GM21737 (cell line): ENCODE measurements around the gene UST.
"Not testable (repeated sequence)": the region's sequence is repeated elsewhere in the genome, so short reads cannot be mapped to it uniquely, and the experiment has no call there.

Experiments used
- ATAC-seq: cut with Tn5 transposase; IDR thresholded peaks from one replicate; pipeline ENCODE4 v1.9.1; 2021; ENCODE audit warnings: mild to moderate bottlenecking, moderate library complexity; ENCODE audit not compliant: unreplicated experiment

UST gene

DNA sequence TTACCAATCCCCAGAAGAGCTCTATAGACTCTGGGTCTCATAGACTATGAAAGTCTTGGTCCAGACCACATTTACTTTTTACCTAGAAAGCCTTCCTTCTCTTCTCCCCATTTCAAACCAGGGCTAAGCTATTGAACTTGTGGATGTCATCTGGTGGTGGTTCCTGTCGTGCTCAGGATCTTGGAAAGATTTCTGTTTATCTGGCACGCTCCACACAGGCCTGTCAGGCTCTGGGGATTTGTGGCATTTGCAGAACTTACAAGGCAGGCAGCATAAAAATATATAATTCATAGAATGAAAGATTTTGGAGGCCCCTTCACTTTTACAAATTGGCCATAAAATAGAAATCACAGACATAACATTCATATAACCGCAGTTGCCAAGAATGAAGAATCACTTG, 188.1 kb downstream of the UST start:
- no peak for ATAC-seq

DNA sequence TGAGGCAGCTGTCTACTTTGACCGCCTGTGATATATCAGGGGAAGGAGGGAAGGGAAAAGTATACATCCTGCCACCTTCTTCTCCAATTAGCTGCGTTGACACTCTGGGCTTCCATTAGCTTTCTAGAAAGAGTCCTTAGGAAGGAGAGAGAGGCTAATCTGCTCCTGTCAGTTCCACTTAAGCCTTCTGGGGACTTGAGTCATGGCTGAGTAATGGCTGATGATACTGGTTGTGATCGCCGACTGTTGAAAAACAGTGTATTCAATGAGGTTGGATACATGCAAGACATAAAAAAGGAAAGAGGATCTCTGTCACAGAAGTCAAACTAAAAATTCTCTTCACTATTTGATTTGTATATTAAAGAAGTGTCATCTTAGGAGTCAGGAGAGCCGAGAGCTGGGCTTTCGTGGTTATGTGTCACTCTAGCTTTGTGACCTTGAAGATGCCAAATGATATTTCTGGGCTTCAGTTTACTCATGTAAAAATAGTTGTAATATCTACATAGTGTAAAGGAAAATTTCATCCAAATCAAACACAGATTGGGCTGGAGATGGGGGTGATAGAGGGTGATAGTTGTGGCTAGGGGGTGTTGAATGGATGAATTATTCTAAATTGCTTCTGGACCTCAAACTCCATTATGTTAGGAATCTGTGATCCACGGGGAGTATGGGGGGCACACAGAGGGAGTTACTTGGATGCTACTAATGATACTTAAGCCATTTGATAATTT, 189.0 kb downstream of the UST start:
- ATAC-seq: no peak

DNA sequence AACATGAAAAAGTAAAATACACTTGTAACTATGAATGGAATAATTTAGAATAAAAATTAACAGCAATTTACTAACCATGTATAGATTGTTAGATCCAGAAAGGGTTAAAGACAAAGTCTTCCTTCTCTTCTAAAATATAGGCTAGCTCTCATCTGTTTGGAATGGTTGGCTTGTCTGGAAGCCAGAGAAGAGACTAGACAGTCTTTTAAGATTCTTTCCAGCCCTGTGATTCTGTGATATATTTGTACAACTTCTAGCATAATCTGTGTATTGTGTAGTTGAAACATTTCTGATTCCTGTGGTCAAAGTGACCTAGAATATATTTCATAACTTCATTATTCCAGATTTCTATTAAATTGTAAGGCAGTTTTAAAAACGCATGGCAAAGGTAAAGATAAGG, 196.6 kb downstream of the UST start:
- no peak for ATAC-seq

GRCh38 chr6:148944608-148945007, 197.8 kb downstream of the UST start:
- no peak for ATAC-seq

GRCh38 chr6:148945301-148946021, 198.6 kb downstream of the UST start:
- ATAC-seq: no peak

DNA sequence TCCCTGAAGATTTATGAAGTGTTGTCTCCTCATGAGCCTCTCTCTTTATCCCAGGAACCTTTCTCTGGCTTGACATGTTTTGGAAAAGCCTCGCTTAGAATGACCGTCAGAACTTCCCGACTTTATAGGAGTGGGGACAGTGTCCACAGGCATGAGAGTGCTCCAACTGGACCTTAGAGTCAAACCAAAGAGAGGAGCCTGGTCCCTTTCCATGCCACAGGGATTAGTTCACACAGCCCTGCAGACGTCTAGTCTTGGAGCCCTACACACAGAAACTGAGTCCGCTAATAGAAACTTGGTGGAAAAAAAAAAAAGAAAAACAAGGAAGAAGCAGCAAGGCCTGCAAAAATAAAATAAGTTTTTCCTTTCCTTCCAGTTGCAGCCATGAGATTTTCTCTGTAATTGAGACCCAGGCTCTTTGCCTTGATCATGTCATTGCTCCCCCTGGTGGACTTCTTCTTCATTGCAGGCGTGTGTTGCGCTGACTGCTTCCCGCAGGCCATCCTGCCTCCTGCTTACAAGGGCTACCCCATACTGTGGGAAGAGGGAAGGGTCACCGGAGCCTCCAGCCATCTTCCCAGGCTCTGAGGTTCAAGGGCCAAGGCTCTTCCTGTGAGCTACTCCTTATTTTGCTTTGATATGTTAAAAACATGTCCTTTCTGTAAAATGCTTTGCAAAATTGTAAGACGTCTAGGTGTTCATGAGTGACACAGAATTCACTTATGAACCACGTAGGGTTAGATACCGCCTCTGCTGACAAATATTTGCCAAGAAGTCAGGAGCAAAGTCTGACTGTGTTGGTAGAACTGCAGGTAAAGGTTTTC, 201.0 kb downstream of the UST start:
- peak; percentile 68 for ATAC-seq

GRCh38 chr6:148951662-148952061, 204.8 kb downstream of the UST start:
- ATAC-seq: no peak

GRCh38 chr6:148952147-148953035, 205.6 kb downstream of the UST start:
- no peak for ATAC-seq

DNA sequence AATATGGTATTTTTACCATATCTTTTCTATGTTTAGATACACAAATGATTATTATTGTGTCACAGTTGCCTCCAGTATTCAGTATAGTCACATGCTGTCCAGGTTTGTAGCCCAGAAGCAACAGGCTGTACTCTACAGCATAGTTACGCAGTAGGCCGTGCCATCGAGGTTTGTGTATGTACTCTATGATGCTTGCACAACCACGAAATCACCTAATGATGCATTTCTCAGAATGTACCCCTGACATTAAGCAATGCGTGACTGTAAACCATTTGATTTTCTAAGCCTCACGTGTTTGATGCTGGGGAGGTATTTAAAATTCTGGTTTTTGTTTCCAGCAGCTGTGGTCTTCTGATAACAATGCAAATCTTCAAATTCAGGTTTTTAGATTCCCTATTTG, 207.6 kb downstream of the UST start:
- ATAC-seq: no peak

DNA sequence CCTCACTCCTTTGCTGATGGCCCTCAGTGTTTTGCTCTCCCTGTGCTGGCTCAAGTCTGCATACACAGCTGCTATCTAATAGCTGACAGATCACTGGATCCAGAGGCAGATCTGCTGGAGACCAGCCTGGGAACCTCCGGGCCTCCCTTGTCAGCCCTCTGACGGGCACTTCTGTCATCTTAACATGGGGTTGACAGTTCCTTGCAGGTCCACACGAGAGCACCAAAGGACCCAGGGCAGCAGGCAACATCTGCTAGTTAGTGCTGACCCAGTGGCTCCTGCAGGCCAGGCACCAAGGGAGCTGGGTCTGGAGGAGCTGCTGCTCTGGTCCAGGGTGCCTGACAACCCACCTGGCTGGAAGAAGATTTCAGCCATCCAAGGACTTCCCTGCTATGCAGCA, 208.1 kb downstream of the UST start:
- no peak for ATAC-seq

- ATAC-seq: no peak
These were observed 208.6 kb downstream of the UST start for GRCh38 chr6:148955441-148955840.

- not testable (repeated sequence) for ATAC-seq
These were observed 209.3 kb downstream of the UST start for GRCh38 chr6:148956163-148956562.

GRCh38 chr6:148957752-148958151, 210.9 kb downstream of the UST start:
- no peak for ATAC-seq

GRCh38 chr6:148959008-148959407, 212.2 kb downstream of the UST start:
- ATAC-seq: no peak

- ATAC-seq: no peak
These were observed 212.7 kb downstream of the UST start for GRCh38 chr6:148959501-148959900.

- ATAC-seq: no peak
These were observed 216.2 kb downstream of the UST start for GRCh38 chr6:148962854-148963515.

DNA sequence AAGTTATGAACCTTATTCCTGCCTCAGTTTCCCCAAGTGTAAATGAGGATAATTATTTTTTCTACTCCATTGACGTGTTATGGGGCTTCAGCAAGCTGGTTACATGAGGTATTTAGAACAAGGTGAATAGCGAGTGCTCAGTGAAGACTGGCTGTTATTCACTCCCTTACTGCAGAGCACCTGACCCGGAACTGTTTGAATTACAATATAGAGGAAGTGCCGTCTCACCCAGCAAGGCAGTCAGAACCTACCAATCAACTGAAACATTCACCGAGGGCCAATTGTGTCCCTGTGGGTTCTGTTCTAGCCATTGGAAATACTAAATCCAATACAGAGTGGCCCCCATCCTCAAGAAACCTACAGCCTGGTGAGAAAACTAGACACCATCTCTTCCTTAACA, 216.9 kb downstream of the UST start:
- ATAC-seq: no peak

GRCh38 chr6:148964467-148964866, 217.6 kb downstream of the UST start:
- ATAC-seq: no peak

GRCh38 chr6:148965287-148965686, 218.5 kb downstream of the UST start:
- no peak for ATAC-seq

DNA sequence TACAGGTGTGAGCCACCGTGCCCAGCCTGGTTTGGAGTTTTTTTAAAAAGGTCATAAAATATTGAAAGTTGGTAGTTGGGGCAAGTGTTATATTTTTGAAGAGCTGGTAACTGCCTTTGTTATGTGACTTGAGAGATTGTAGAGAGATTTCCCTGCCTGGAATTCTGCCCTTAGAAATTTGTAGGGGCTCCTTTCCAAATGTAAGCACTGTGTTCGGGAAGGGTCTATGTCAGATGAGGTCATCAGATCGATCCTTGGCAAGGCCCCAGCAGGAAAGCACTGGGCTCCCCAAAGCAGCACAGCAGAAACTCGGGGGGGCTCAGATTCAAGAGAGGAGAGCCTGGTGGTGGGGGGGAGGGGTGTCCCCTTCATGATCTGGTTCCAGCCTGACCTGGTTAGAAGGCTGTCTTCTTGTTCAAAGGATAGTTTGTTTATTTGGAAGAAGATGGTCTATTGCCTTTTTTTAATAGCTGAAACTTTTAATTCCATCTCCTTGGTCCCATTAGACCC, 220.2 kb downstream of the UST start:
- ATAC-seq: no peak
